Measurements from ENCODE around the gene MRTFB.

DNA sequence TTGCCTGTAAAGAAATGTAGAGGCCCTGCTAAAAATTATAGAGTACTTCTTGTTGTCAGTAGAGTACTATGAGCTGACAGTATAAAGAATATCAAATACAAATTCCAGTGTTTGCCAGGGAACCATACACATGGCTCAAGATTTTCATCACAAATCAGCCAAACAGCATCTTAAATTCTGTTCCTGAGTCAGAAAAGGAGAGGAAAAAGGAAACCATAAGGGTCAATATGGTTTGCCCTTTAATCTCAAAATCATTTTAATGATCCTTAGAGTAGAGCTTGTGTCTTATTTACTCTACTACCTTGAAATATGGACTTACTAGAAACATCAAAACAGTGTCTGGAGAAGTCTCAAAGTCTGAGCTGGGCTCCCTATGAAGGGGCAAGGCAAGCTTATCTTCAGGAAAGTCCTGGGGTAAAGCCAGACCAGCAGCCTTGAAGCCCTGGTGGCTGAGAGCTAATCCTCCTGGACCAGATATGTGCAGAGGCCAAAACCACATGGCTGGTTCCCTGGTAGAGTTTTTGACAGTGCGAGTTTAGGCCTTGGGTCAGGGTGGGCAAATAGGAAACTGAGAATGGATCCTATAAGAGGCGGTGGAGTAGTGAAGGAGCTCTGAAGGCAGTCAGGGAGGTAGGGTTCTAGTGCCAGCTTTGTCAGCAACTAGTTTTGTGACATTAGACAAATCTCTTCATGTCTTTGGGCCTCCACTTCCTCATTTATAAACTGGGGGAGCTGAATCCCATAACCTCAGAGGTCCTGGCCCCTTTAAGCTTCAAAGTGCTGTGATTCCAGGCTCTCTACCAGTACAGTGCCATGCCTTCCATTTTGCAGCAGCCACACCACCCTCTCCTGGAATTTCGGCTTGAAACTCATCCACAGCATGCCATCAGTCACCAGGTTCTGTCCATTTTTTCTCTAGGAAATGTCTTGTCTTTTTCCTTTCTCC lies 38.9 kb downstream of the MRTFB start:
- no peak for TF ChIP-seq GATA2 (IDR thresholded peaks at IDR 0.05; ENCODE audit: low read depth, low read length)
- no peak for TF ChIP-seq GATA3 (IDR thresholded peaks at IDR 0.05; ENCODE audit: low read depth, low read length)

Data from SH-SY5Y (cell line).